Aorta (tissue), 5 donors: ENCODE measurements around the gene MCU. TPM values are rescaled to one million over a fixed set of nuclear protein-coding genes. Genes with fewer than 3 reads are reported as not detected.
A peak's percentile ranks its signal among the peaks of the same experiment; 100 is the strongest.
"Not testable (repeated sequence)": the region's sequence is repeated elsewhere in the genome, so short reads cannot be mapped to it uniquely, and the experiment has no call there.

Experiments used
- ATAC-seq: fragments of 200-7000 bp; cut with Tn5 transposase; one replicate; pipeline ENCODE4 v1.9.1; 2022; ENCODE audit warnings: moderate library complexity; ENCODE audit not compliant: low FRiP score
- DNase-seq, 2 donors: peaks; one replicate each; pipeline ENCODE4 v3.0.0-alpha.2; 2020
- H3K27ac ChIP-seq, 2 donors: one replicate each; pipeline ENCODE4 v1.5.1; 2013; ENCODE audit warnings: low read length in 2 of 2, mild to moderate bottlenecking in 2 of 2, moderate library complexity in 2 of 2, control low read depth in 1 of 2, inconsistent platforms in 1 of 2, low read depth in 1 of 2
- H3K27me3 ChIP-seq, 2 donors: one replicate each; pipeline ENCODE4 v1.6.1; 2013; ENCODE audit warnings: control low read depth in 1 of 2, low read length in 1 of 2, mild to moderate bottlenecking in 1 of 2, moderate library complexity in 1 of 2; ENCODE audit not compliant: insufficient read depth in 2 of 2, control insufficient read depth in 1 of 2
- H3K36me3 ChIP-seq, 2 donors: one replicate each; pipeline ENCODE4 v1.6.1; 2013; ENCODE audit warnings: control low read depth in 1 of 2, low read length in 1 of 2, mild to moderate bottlenecking in 1 of 2; ENCODE audit not compliant: insufficient read depth in 2 of 2, control insufficient read depth in 1 of 2
- H3K4me1 ChIP-seq, 2 donors: one replicate each; pipeline ENCODE4 v1.6.1; 2013; ENCODE audit warnings: low read length in 2 of 2, control low read depth in 1 of 2, mild to moderate bottlenecking in 1 of 2, moderate library complexity in 1 of 2; ENCODE audit not compliant: insufficient read depth in 2 of 2, control insufficient read depth in 1 of 2
- H3K4me3 ChIP-seq, 2 donors: one replicate each; pipeline ENCODE4 v1.5.1; 2013; ENCODE audit warnings: low read length in 2 of 2, control low read depth in 1 of 2, mild to moderate bottlenecking in 1 of 2
- H3K9me3 ChIP-seq: one replicate; pipeline ENCODE4 v1.6.1; 2013; ENCODE audit warnings: mild to moderate bottlenecking, low read length; ENCODE audit not compliant: control insufficient read depth
- WGBS, 2 donors: extraction: QIAGEN DNeasy Blood & Tissue Kit; methylation state at CpG; one replicate each; pipeline ENCODE4 v1.1.7; 2013; 5-methylcytosine and 5-hydroxymethylcytosine counted together
- intact Hi-C, 2 donors: fragments of 100-400 bp; cut with DNase I; formaldehyde crosslinking; loops; one replicate each; pipeline versions ENCODE4 v1.14.2 to v1.15.0; 2022
- long read RNA-seq, 2 donors: library from polyadenylated mRNA; unstranded; transcript quantifications; one replicate each; pipeline ENCODE4 v2.0.0, GENCODE V29; 2020 to 2021
- polyA plus RNA-seq, 2 donors: library from polyadenylated mRNA; stranded (reverse); fragments of 200-250 nt; gene quantifications; one replicate each; pipeline ENCODE4 v1.2.3, GENCODE V29; 2013
- total RNA-seq, 2 donors: library from RNA; stranded (reverse); fragmentation: NEBNext Ultra II Directional; extraction: Animal tissue kit (Norgen Biotek cat#: 25700); gene quantifications; one replicate each; pipeline ENCODE4 v1.2.1, GENCODE V29; 2021
- donor health status: healthy with polysubstance abuse.
- donor health status: Bipolar disorder and iron deficiency.
- donor health status: DM: no; HTN: no; CAD: no.
- donor health status: DM: no; HTN: no; CAD: no.
- donor health status: DM: yes; HTN: yes; CAD: no.

The MCU gene, protein sequence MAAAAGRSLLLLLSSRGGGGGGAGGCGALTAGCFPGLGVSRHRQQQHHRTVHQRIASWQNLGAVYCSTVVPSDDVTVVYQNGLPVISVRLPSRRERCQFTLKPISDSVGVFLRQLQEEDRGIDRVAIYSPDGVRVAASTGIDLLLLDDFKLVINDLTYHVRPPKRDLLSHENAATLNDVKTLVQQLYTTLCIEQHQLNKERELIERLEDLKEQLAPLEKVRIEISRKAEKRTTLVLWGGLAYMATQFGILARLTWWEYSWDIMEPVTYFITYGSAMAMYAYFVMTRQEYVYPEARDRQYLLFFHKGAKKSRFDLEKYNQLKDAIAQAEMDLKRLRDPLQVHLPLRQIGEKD
- total RNA-seq (10 to 100 TPM; 31.5 to 45.6 TPM), polyA plus RNA-seq (10 to 100 TPM; 18.3 to 21.7 TPM)
- long read RNA-seq, donor 1, transcript MCU-202 (8 exons, 2,949 nt) = major isoform, 34 of 78 reads
- long read RNA-seq, donor 1, partial matches to known transcripts = 23 of 78 reads
- long read RNA-seq, donor 1, other reads (novel, unspliced or antisense) = 21 of 78 reads
- long read RNA-seq, donor 2, transcript MCU-202 (8 exons, 2,949 nt) = major isoform, 11 of 23 reads
- long read RNA-seq, donor 2, partial matches to known transcripts = 2 of 23 reads
- long read RNA-seq, donor 2, other reads (novel, unspliced or antisense) = 8 of 23 reads

DNA sequence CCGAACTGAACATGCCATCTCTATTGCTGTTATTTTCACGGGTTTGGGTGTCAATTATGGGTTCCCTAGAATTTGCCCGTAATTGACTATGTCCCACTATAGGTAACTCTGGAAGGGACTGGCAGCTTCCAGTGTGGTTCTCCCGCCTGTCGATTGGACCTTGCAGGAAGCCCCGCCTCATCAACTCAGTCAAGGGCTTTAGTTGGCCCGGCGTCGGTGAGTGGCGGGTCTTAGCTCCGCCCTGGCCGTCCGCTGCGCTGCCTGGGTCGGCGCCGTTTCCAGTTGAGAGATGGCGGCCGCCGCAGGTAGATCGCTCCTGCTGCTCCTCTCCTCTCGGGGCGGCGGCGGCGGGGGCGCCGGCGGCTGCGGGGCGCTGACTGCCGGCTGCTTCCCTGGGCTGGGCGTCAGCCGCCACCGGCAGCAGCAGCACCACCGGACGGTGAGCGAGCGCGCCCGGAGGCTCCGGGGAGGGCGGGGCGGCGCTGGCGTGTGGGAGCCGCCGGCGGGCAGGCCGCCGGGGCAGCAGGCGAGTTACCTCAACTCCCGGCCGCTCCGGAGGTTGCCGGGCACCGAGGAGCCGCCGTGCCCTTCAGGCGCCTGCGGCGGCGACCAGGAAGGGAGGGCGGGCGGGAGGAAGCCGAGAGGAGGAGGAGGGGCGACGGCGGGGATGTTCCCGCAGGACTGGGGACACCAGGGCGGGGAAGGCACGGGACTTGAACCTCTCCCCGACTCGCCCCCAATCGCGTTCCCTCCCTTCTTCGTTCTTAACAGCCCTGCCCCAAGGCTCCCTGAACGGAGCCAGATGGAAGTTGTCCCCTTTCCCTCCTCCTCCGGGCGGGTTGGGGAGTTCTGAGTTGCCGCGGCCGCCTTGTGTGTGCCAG is at the start of gene MCU:
Gene MCU (plus strand): TSS at position 281 of the 881 bp plus-strand sequence. CDS start 9 bp downstream, at position 290.
- H3K9me3 ChIP-seq = no peaks in the 10 kb centered on the region
- WGBS, 2 donors = 1% methylated on average over 59 to 83 of the region's 83 CpGs
- intact Hi-C loops = loop anchor here (2.0 to 10.0 kb wide), 4 partner anchors 45 to 327 kb away; no protein-coding TSS in a partner anchor
- peaks cover 5% of the 10 kb centered on the region in 2 donors for H3K4me1 ChIP-seq
- no peaks in the 10 kb centered on the region for H3K36me3 ChIP-seq
- peak within 1 kb of the TSS; percentile 92 to 98 for H3K27ac ChIP-seq
- H3K27me3 ChIP-seq = no peaks in the 10 kb centered on the region
- DNase-seq (peak; percentile 96 to 98), ATAC-seq (peak; percentile 96)
- peak within 1 kb of the TSS; percentile 80 to 87 for H3K4me3 ChIP-seq

DNA sequence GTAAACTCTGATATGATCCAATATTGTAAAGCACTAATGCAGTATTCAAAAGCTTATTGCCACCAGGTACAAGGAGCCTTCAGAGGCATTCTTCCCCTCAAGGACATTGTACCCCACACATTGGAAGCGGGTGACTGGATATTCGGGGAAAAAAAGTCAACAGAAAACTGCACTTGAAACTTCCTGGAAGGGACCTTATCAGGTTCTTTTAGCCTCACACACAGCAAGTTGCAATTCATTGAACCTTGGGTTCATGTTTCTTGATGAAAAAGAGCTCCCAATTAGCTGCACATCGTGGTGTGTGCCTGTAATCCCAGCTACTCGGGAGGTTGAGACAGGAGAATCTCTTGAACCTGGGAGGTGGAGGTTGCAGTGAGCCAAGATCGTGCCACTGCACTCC is 49.6 kb upstream of the MCU start:
- WGBS, 2 donors = 87 to 88% methylated on average over 5 of the region's 5 CpGs
- ATAC-seq (no peak), DNase-seq (no peak)
- H3K27ac ChIP-seq = no peak overlapping the region
- H3K4me3 ChIP-seq = no peak overlapping the region
- H3K9me3 ChIP-seq = peaks cover 1% of the 10 kb centered on the region
- no peaks in the 10 kb centered on the region for H3K27me3 ChIP-seq
- no peaks in the 10 kb centered on the region for H3K4me1 ChIP-seq
- no peaks in the 10 kb centered on the region for H3K36me3 ChIP-seq
- intact Hi-C loops = no loop called here

DNA sequence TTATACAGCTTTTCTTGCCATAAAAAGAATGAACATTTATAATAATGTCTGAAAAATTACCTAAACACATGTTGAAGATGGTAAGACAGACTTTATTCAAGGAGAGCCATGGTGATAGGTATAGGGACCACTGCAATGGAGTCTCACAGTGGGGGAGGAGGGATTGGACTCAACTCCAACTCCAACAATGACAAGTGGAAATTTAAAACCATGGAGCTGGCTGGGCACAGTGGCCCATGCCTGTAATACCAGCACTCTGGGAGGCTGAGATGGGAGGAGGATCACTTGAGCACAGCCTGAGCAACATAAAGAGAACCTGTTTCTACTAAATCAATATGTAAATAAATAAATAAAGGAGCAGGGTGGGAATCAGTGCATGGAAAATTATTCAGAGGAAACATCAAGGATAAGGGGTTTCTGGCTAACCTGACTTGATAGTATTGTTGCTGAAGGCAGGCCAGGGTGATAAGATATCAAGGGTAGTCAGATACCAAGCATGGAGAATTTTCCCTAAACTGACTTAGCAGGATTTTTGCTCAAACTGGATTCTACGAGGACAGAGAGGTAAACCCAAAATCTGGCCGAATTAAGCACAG is 46.6 kb upstream of the MCU start:
- Histone ChIP-seq H3K27ac (no peak overlapping the region), H3K36me3 (no peaks in the 10 kb centered on the region), H3K4me3 (no peak overlapping the region), H3K27me3 (no peaks in the 10 kb centered on the region), H3K4me1 (no peaks in the 10 kb centered on the region), H3K9me3 (peaks cover 1% of the 10 kb centered on the region)
- intact Hi-C loops = no loop called here
- WGBS, 2 donors = 77 to 79% methylated on average over 2 of the region's 2 CpGs
- no peak for ATAC-seq
- no peak for DNase-seq

DNA sequence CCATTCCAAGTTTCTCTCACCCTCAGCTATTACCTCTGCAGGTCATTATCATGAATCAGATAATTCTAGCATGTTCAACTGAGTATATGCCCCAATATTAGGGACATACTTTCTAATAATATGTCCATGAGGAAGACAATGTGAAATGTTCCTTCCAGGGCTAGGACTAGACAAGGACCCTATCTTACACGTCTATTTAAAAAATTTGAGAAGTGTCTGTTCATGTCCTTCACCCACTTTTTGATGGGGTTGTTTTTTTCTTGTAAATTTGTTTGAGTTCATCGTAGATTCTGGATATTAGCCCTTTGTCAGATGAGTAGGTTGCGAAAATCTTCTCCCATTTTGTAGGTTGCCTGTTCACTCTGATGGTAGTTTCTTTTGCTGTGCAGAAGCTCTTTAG is 45.0 kb upstream of the MCU start:
- H3K4me1 ChIP-seq, H3K9me3 ChIP-seq, H3K27me3 ChIP-seq, intact Hi-C loops, ATAC-seq, H3K36me3 ChIP-seq, DNase-seq, H3K4me3 ChIP-seq, H3K27ac ChIP-seq: not testable (repeated sequence)
- WGBS, 2 donors = 82 to 91% methylated on average over 3 of the region's 3 CpGs

DNA sequence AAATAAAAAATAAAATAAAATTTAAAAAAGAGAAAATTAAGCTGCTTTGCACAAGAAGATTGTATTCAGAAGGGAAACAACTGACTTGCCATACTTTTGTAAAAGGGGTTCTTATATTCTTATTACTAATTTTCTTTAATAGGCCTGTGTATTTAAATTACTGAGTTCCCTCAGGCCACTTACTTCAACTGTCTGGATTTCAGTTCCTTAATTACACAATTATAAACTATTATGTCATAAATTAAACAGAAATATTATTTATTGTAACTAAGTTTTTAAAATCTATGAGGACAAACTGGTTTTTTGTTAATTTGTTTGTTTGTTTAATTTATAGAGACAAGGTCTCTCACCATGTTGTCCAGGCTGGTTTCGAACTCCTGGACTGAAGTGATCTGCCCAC is 43.6 kb upstream of the MCU start:
- DNase-seq = no peak
- Histone ChIP-seq H3K4me1 (no peaks in the 10 kb centered on the region), H3K4me3 (no peak overlapping the region), H3K27ac (no peak overlapping the region), H3K9me3 (peaks cover 1% of the 10 kb centered on the region), H3K27me3 (no peaks in the 10 kb centered on the region), H3K36me3 (no peaks in the 10 kb centered on the region)
- 94 to 100% methylated on average over 1 of the region's 1 CpG for WGBS, 2 donors
- ATAC-seq = no peak
- intact Hi-C loops = no loop called here

DNA sequence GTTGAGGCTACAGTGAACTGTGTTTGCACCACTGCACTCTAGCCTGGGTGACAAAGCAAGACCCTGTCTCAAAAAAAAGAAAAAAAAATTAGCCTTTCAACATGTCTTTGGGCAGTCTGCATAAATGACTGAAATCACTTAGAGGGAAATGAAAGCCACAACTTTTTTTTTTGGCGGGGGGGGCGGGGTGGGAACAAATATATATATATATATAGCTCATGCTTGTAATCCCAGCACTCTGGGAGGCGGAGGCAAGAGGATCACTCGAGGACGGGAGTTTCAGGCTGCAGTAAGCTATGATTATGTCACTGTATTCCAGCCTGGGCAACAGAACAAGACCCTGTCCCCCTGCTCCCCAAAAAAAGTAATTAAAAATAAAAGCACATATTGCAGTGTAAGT is 42.7 kb upstream of the MCU start:
- intact Hi-C loops = no loop called here
- DNase-seq (no peak), ATAC-seq (no peak)
- no peaks in the 10 kb centered on the region for H3K27me3 ChIP-seq
- H3K4me3 ChIP-seq = no peak overlapping the region
- no peaks in the 10 kb centered on the region for H3K36me3 ChIP-seq
- H3K27ac ChIP-seq = no peak overlapping the region
- 40 to 48% methylated on average over 5 of the region's 5 CpGs for WGBS, 2 donors
- H3K4me1 ChIP-seq = no peaks in the 10 kb centered on the region
- H3K9me3 ChIP-seq = peaks cover 1% of the 10 kb centered on the region

DNA sequence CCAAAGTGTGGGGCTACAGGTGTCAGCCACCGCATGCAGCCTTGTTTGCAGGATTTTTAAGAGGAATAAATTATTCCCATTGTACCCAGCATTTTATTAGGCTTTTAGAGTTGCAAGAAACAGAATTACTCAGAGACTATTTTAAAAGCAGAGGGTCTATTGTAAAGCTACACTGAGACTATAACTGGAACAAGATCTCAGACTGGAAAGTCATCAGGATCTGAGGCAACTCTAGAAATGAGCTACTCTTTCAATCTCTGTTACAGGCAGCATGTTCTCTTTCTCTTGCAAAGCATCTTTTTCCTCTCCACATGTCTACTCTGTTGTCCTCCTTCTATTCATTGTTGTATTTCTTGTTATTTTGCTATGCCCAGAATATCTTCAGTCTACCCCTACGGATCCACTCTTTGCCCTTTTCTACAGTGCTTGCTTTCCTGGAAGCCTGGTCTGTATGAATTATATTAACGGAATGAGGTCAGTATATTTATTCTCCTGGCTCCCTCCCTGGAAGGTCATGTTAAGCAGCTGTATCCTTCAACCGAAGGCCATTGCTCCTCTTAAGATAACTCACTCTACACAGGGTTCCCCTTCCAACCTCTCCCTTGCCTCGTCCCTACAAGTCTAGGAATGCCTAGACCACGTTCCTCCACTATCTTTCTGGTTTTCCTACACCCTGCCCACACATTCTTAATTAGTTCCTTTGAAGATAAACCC is 38.4 kb upstream of the MCU start:
- no peaks in the 10 kb centered on the region for H3K4me1 ChIP-seq
- WGBS, 2 donors = 83 to 84% methylated on average over 6 of the region's 6 CpGs
- H3K27me3 ChIP-seq = no peaks in the 10 kb centered on the region

DNA sequence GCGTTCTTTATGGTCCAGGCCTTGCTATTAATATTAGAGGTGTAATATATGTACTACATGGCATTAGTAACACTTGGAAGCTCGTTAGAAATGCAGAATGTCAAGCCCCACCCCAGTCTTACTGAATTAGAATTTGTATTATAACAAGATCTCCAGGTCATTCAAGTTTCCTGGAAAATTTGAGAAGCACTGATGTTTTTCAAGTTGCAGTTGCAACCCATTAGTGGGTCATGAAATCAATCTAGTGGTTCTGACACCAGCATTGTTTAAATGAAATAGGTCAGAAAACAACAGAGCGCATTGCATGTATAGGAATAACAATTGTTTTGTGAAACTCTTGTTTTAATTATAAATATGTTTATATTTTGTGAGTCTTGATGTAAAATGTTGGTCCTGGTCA is 37.2 kb upstream of the MCU start:
- intact Hi-C loops = no loop called here
- 76 to 78% methylated on average over 3 of the region's 3 CpGs for WGBS, 2 donors
- no peaks in the 10 kb centered on the region for H3K9me3 ChIP-seq
- H3K36me3 ChIP-seq = no peaks in the 10 kb centered on the region
- no peak overlapping the region for H3K27ac ChIP-seq
- H3K4me3 ChIP-seq = no peak overlapping the region
- no peaks in the 10 kb centered on the region for H3K27me3 ChIP-seq
- ATAC-seq = no peak
- no peak for DNase-seq
- no peaks in the 10 kb centered on the region for H3K4me1 ChIP-seq

More for the DNA sequence above, 38.4 kb upstream of the MCU start:
- intact Hi-C loops = no loop called here
- no peak for ATAC-seq
- DNase-seq = no peak
- H3K27ac ChIP-seq = no peak overlapping the region
- no peaks in the 10 kb centered on the region for H3K36me3 ChIP-seq
- H3K4me3 ChIP-seq = no peak overlapping the region
- no peaks in the 10 kb centered on the region for H3K9me3 ChIP-seq
